GM12878 (cell line): ENCODE results near the gene MACROD2. TPM values are rescaled to one million over a fixed set of nuclear protein-coding genes. Genes with fewer than 3 reads are reported as not detected.

Experiments
- ATAC-seq: fragments of 200-7000 bp; cut with Tn5 transposase; 3 replicates; pipeline ENCODE4 v1.9.1; 2020; ENCODE audit warnings: mild to moderate bottlenecking, moderate library complexity
- BruUV-seq: library from RNA; stranded (reverse); fragments of 400-500 nt; replicated peaks from 2 replicates; lab custom pipeline; 2021; lab: Mats Ljungman, UMichigan
- CTCF ChIA-PET: fragments of 300-600 bp; sonication (Branson Sonifier 250); formaldehyde crosslinking; extraction: SDS; loops from one replicate; lab custom pipeline; 2021; ENCODE audit warnings: inconsistent platforms; lab: Yijun Ruan, JAX
- POLR2A ChIA-PET: fragments of 350-600 bp; formaldehyde crosslinking; extraction: SDS; loops from one replicate; lab custom pipeline; 2021; ENCODE audit warnings: inconsistent platforms; lab: Charles Lee
- RAD21 ChIA-PET: fragments of 300-600 bp; sonication (Branson Sonifier 250); formaldehyde crosslinking; loops from one replicate; lab custom pipeline; 2023; ENCODE audit warnings: antibody characterized with exemption; ENCODE audit not compliant: unreplicated experiment; lab: Charles Lee
- SMC1A ChIA-PET: fragments of 300-600 bp; sonication (Branson Sonifier 250); formaldehyde crosslinking; loops from one replicate; lab custom pipeline; 2023; ENCODE audit not compliant: unreplicated experiment, uncharacterized antibody; lab: Charles Lee
- DNase-seq: peaks from one replicate; pipeline ENCODE4 v3.0.0-alpha.2; 2011; ENCODE audit warnings: low read depth, low spot score
- FAIRE-seq: peaks from 3 replicates; lab custom pipeline; 2011; peaks lifted over from hg19 to GRCh38; lab: Jason Lieb, UNC
- H2AFZ ChIP-seq: 2 replicates; pipeline ENCODE4 v1.6.0; 2011; ENCODE audit warnings: low read depth, low read length, control low read depth; ENCODE audit not compliant: control insufficient read depth
- H3K27ac ChIP-seq: 2 replicates; pipeline ENCODE4 v1.5.1; 2011; ENCODE audit warnings: control low read depth; ENCODE audit not compliant: control insufficient read depth, insufficient read depth
- H3K27me3 ChIP-seq, 2 experiments: replicated peaks in 1 of 2; 2 replicates each; pipeline versions ENCODE4 v1.6.0 to v1.6.1; 2011; ENCODE audit warnings: low read length in 1 of 2; ENCODE audit not compliant: control insufficient read depth in 2 of 2, insufficient read depth in 2 of 2
- H3K36me3 ChIP-seq, 2 experiments: 2 replicates each; pipeline ENCODE4 v1.5.1; 2011; ENCODE audit warnings: low read length in 1 of 2; ENCODE audit not compliant: control insufficient read depth in 2 of 2, insufficient read depth in 2 of 2
- H3K4me1 ChIP-seq: 2 replicates; pipeline ENCODE4 v1.6.1; 2011; ENCODE audit warnings: mild to moderate bottlenecking, low read length, moderate library complexity, mixed read lengths; ENCODE audit not compliant: control insufficient read depth, insufficient read depth
- H3K4me2 ChIP-seq: 2 replicates; pipeline ENCODE4 v1.6.0; 2011; ENCODE audit warnings: control low read depth; ENCODE audit not compliant: control insufficient read depth, insufficient read depth
- H3K4me3 ChIP-seq: fragments of 200-600 bp; sonication (generic); 2 replicates; pipeline ENCODE4 v1.5.1; 2016
- H3K79me2 ChIP-seq: 2 replicates; pipeline ENCODE4 v1.6.0; 2011; ENCODE audit warnings: low read length; ENCODE audit not compliant: control insufficient read depth, insufficient read depth
- H3K9ac ChIP-seq: 2 replicates; pipeline ENCODE4 v1.8.0; 2011; ENCODE audit warnings: low read length, control low read depth, mixed read lengths; ENCODE audit not compliant: control insufficient read depth, insufficient read depth
- H3K9me3 ChIP-seq: replicated peaks from 3 replicates; pipeline ENCODE4 v1.5.1; 2011; ENCODE audit warnings: mild to moderate bottlenecking, low read length; ENCODE audit not compliant: control insufficient read depth, insufficient read depth
- H4K20me1 ChIP-seq: 2 replicates; pipeline ENCODE4 v1.6.0; 2011; ENCODE audit not compliant: control insufficient read depth, insufficient read depth
- HDGF ChIP-seq: fragments of 450-650 bp; IDR thresholded peaks from 2 replicates; pipeline ENCODE4 v1.6.1; 2016; ENCODE audit warnings: antibody characterized with exemption
- KAT2A ChIP-seq: conservative IDR thresholded peaks from 2 replicates; pipeline ENCODE4 v1.6.1; 2011; ENCODE audit warnings: low read depth, low read length; ENCODE audit not compliant: control insufficient read depth
- NFYA ChIP-seq: IDR thresholded peaks from 2 replicates; pipeline ENCODE4 v1.6.1; 2011; ENCODE audit warnings: low read depth, mild to moderate bottlenecking, low read length, improper control_type of control experiment, borderline replicate concordance
- PAX8 ChIP-seq: fragments of 450-650 bp; IDR thresholded peaks from 2 replicates; pipeline ENCODE4 v1.6.1; 2017; ENCODE audit warnings: mild to moderate bottlenecking, moderate library complexity
- POU2F2 ChIP-seq: IDR thresholded peaks from 3 replicates; pipeline ENCODE4 v1.6.1; 2011; ENCODE audit warnings: low read depth, mild to moderate bottlenecking, low read length, borderline replicate concordance
- RAD51 ChIP-seq: fragments of 450-650 bp; IDR thresholded peaks from 2 replicates; pipeline ENCODE4 v1.6.1; 2016; ENCODE audit warnings: moderate library complexity, mild to moderate bottlenecking, inconsistent platforms
- RUNX3 ChIP-seq: IDR thresholded peaks from 2 replicates; pipeline ENCODE4 v1.6.1; 2012; ENCODE audit warnings: low read length, inconsistent platforms
- SP1 ChIP-seq: IDR thresholded peaks from one replicate; pipeline ENCODE4 v1.6.1; 2011; ENCODE audit warnings: low read depth, low read length
- TARDBP ChIP-seq: IDR thresholded peaks from 2 replicates; pipeline ENCODE4 v1.6.1; 2016; ENCODE audit warnings: borderline replicate concordance
- TBL1XR1 ChIP-seq: IDR thresholded peaks from 2 replicates; pipeline ENCODE4 v1.6.1; 2012; ENCODE audit warnings: low read depth, low read length, improper control_type of control experiment
- ZSCAN29 ChIP-seq: fragments of 450-650 bp; IDR thresholded peaks from 2 replicates; pipeline ENCODE4 v1.6.1; 2017; ENCODE audit warnings: mild to moderate bottlenecking, moderate library complexity
- WGBS: methylation state at CpG from one replicate; pipeline ENCODE4 v1.1.6; 2016; ENCODE audit warnings: low lambda C conversion rate; ENCODE audit not compliant: insufficient replicate concordance, insufficient coverage; ENCODE audit errors: missing lambda C conversion rate; 5-methylcytosine and 5-hydroxymethylcytosine counted together
- in situ Hi-C: fragments of 300-500 bp; cut with MboI; formaldehyde crosslinking; loops from 9 replicates; pipeline ENCODE4 v1.14.3; 2018; ENCODE audit warnings: mixed read lengths
- intact Hi-C: fragments of 100-400 bp; cut with micrococcal nuclease; formaldehyde crosslinking; loops from one replicate; pipeline ENCODE4 v1.14.2; 2022; ENCODE audit not compliant: unreplicated experiment
- polyA plus RNA-seq, 11 experiments: library from polyadenylated mRNA; depleted of rRNA in 4 of 11; unstranded in 6 of 11; stranded (reverse) in 5 of 11; fragments of >200 nt; fragmentation: Nextera tagmentation in 4 of 11; fragmentation: Illumina TruSeq in 1 of 11; extraction: Ambion mirVana in 4 of 11; extraction: Trizol in 1 of 11; gene quantifications; 1 replicate in 1 of 11; 2 replicates in 10 of 11; pipeline versions ENCODE4 v1.2.1 to v1.2.3, GENCODE V29; 2011 to 2016; ENCODE audit warnings: inconsistent platforms in 2 of 11, missing spikeins in 2 of 11, low read depth in 1 of 11
- total RNA-seq, 4 experiments: library from RNA; depleted of rRNA in 3 of 4; stranded (reverse); fragments of >200 nt in 3 of 4; fragmentation: Illumina TruSeq in 1 of 4; extraction: Trizol in 1 of 4; gene quantifications; 2 replicates each; pipeline versions ENCODE4 v1.2.1 to v1.2.3, GENCODE V29; 2013 to 2021
- TF ChIP-seq, protein P1 (sequence below): fragments of 450-650 bp; IDR thresholded peaks from 2 replicates; pipeline ENCODE4 v1.6.1; 2017; ENCODE audit warnings: mild to moderate bottlenecking, moderate library complexity

MACROD2 gene
- total and polyA plus RNA-seq, 10 of the 15 experiments (the other 5 are each of a cell fraction or from before 2014, with no cell fraction given) = 1.1 to 21.5 (median 2.2) TPM

DNA sequence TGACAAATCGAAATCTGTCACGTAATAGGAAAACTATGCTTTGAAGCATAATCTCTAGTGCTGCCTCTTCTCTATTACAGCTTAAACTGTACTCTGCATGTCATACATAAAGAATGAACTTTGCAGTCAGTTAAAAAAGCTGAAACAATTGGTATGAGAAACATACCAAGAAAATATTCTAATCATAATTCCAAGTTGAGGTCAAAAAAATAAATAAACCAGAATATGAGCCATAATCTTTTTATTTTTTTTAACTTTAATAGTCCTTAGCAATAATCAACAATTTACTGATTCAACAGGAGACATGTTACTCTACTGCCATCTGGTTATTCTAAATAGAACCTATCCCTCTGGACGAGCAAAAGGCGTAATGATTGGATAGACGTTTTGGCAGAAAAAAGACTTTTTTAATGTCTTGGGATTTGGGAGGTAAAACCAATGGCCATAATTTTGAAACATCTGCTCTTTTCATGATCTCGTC is 566.5 kb downstream of the MACROD2 start:
- BruUV-seq = no TSS peak
- ChIA-PET POLR2A (no interaction called here), CTCF (interaction anchor here (1.2 kb wide), 1 partner anchor 32 kb away, joined by 3 read pairs; no protein-coding TSS in a partner anchor), SMC1A (interaction anchor here (1.4 kb wide), 1 partner anchor 15 kb away, joined by 3 read pairs; no protein-coding TSS in a partner anchor), RAD21 (no interaction called here)
- no peak overlapping the region for H2AFZ ChIP-seq
- FAIRE-seq (no peak), ATAC-seq (no peak), DNase-seq (no peak)
- H3K9me3 ChIP-seq = no peaks in the 10 kb centered on the region
- no peaks in the 10 kb centered on the region for H4K20me1 ChIP-seq
- no peak overlapping the region for H3K4me2 ChIP-seq
- H3K79me2 ChIP-seq = no peaks in the 10 kb centered on the region
- 40% methylated on average over 6 of the region's 6 CpGs for WGBS
- TF ChIP-seq, protein P1, sequence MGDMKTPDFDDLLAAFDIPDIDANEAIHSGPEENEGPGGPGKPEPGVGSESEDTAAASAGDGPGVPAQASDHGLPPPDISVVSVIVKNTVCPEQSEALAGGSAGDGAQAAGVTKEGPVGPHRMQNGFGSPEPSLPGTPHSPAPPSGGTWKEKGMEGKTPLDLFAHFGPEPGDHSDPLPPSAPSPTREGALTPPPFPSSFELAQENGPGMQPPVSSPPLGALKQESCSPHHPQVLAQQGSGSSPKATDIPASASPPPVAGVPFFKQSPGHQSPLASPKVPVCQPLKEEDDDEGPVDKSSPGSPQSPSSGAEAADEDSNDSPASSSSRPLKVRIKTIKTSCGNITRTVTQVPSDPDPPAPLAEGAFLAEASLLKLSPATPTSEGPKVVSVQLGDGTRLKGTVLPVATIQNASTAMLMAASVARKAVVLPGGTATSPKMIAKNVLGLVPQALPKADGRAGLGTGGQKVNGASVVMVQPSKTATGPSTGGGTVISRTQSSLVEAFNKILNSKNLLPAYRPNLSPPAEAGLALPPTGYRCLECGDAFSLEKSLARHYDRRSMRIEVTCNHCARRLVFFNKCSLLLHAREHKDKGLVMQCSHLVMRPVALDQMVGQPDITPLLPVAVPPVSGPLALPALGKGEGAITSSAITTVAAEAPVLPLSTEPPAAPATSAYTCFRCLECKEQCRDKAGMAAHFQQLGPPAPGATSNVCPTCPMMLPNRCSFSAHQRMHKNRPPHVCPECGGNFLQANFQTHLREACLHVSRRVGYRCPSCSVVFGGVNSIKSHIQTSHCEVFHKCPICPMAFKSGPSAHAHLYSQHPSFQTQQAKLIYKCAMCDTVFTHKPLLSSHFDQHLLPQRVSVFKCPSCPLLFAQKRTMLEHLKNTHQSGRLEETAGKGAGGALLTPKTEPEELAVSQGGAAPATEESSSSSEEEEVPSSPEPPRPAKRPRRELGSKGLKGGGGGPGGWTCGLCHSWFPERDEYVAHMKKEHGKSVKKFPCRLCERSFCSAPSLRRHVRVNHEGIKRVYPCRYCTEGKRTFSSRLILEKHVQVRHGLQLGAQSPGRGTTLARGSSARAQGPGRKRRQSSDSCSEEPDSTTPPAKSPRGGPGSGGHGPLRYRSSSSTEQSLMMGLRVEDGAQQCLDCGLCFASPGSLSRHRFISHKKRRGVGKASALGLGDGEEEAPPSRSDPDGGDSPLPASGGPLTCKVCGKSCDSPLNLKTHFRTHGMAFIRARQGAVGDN = no peak
- TF ChIP-seq NFYA (no peak), KAT2A (no peak), RAD51 (no peak), ZSCAN29 (no peak), HDGF (no peak), RUNX3 (no peak), TBL1XR1 (no peak), PAX8 (no peak), TARDBP (no peak), SP1 (no peak), POU2F2 (no peak)
- no peak overlapping the region for H3K4me3 ChIP-seq
- H3K27me3 ChIP-seq = no peaks in the 10 kb centered on the region
- H3K4me1 ChIP-seq = no peaks in the 10 kb centered on the region
- no peaks in the 10 kb centered on the region for H3K36me3 ChIP-seq
- no peak overlapping the region for H3K9ac ChIP-seq
- intact Hi-C loops (no loop called here), in situ Hi-C loops (no loop called here)
- no peak overlapping the region for H3K27ac ChIP-seq
